BE2C (cell line): ENCODE data around the gene KIF25.

Source experiments
- DNase-seq: peaks from one replicate; pipeline ENCODE4 v3.0.0-alpha.2; 2020
- H3K27me3 ChIP-seq: fragments of 250-450 bp; sonication (Bioruptor Pico); 2 replicates; pipeline ENCODE4 v1.5.1; 2020; ENCODE audit warnings: mild to moderate bottlenecking
- H3K36me3 ChIP-seq: fragments of 250-450 bp; sonication (Bioruptor Pico); 2 replicates; pipeline ENCODE4 v1.5.1; 2020; ENCODE audit warnings: mild to moderate bottlenecking
- H3K4me1 ChIP-seq: fragments of 250-450 bp; sonication (Bioruptor Pico); 2 replicates; pipeline ENCODE4 v1.5.1; 2020
- H3K4me3 ChIP-seq: 2 replicates; pipeline ENCODE4 v1.5.1; 2011; ENCODE audit warnings: low read depth, low read length
- H3K9me3 ChIP-seq: fragments of 250-450 bp; sonication (Bioruptor Pico); 2 replicates; pipeline ENCODE4 v1.5.1; 2020
- TF ChIP-seq, protein P1 (sequence below): IDR thresholded peaks from 2 replicates; pipeline ENCODE4 v1.5.1; 2012; ENCODE audit warnings: mild to moderate bottlenecking, low read depth, low read length

The KIF25 gene

GRCh38 chr6:168040856-168041496 is 43.5 kb downstream of the KIF25 start:
- no peaks in the 10 kb centered on the region for H3K27me3 ChIP-seq
- no peak overlapping the region for H3K4me3 ChIP-seq
- DNase-seq: no peak
- H3K4me1 ChIP-seq: no peaks in the 10 kb centered on the region
- TF ChIP-seq, protein P1, sequence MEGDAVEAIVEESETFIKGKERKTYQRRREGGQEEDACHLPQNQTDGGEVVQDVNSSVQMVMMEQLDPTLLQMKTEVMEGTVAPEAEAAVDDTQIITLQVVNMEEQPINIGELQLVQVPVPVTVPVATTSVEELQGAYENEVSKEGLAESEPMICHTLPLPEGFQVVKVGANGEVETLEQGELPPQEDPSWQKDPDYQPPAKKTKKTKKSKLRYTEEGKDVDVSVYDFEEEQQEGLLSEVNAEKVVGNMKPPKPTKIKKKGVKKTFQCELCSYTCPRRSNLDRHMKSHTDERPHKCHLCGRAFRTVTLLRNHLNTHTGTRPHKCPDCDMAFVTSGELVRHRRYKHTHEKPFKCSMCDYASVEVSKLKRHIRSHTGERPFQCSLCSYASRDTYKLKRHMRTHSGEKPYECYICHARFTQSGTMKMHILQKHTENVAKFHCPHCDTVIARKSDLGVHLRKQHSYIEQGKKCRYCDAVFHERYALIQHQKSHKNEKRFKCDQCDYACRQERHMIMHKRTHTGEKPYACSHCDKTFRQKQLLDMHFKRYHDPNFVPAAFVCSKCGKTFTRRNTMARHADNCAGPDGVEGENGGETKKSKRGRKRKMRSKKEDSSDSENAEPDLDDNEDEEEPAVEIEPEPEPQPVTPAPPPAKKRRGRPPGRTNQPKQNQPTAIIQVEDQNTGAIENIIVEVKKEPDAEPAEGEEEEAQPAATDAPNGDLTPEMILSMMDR: no peak
- no peaks in the 10 kb centered on the region for H3K36me3 ChIP-seq
- peaks cover 10% of the 10 kb centered on the region for H3K9me3 ChIP-seq

DNA sequence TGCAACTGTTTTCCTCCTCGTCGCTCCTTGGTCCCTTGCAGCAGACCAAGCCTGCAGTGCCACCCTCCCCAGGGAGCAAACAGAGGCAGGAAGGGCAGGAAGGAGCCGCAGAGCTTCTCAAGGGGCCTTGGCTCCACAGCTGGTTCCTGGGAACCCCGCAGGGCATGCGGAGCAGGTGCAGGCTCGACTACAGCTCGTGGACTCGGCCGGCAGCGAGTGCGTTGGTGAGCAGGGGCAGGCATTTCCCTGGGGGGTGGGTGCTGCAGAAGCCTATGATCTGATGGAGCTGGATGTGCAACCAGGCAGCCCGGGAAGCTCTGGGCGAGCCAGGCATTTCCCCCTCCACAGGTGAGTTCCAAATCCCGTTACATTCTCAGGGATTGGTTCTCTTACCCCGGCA is 44.5 kb downstream of the KIF25 start:
- DNase-seq: no peak
- H3K4me1 ChIP-seq: no peaks in the 10 kb centered on the region
- no peak overlapping the region for H3K4me3 ChIP-seq
- TF ChIP-seq, protein P1: no peak
- H3K27me3 ChIP-seq: no peaks in the 10 kb centered on the region
- peaks cover 10% of the 10 kb centered on the region for H3K9me3 ChIP-seq
- H3K36me3 ChIP-seq: no peaks in the 10 kb centered on the region

DNA sequence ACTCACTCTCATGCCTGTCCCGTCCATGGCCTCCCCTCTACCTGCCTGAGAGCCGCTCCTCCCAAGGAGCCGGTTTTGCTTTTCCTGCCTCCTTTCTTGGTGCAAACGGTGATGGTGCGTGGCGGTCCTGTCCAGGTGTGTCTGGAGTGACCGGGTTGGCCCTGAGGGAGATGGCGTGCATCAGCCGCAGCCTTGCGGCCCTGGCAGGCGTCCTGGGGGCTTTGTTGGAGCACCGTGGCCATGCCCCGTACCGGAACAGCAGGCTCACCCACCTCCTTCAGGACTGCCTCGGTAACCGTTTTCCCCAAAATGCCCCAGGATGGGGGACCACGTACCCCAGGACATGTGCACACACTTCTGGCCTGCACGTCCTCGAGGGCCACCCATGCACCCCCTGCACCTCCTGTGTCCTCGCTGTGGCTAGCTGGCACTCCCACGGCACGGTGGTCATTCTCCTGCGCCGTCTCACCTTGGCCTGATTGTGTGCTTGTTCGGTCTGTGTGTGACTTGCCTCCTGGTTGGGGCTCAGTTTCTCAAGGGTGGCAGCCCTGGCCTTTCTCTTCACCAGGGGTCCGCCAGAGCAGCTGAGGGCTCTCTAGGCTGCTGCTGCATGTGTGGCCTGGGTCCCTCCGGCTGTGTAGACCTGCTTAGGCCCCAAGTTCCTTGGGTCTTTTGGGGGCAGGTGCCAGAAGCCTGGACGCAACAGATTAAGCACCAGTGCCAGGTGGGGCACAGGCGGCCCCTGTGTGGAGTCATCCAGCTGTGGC is 45.1 kb downstream of the KIF25 start:
- Histone ChIP-seq H3K36me3 (no peaks in the 10 kb centered on the region), H3K4me3 (no peak overlapping the region), H3K4me1 (no peaks in the 10 kb centered on the region), H3K27me3 (no peaks in the 10 kb centered on the region), H3K9me3 (peaks cover 10% of the 10 kb centered on the region)
- TF ChIP-seq, protein P1: no peak
- no peak for DNase-seq

GRCh38 chr6:168043193-168043847 is 45.8 kb downstream of the KIF25 start:
- no peaks in the 10 kb centered on the region for H3K36me3 ChIP-seq
- DNase-seq: no peak
- H3K9me3 ChIP-seq: peaks cover 10% of the 10 kb centered on the region
- H3K4me3 ChIP-seq: no peak overlapping the region
- TF ChIP-seq, protein P1: no peak
- no peaks in the 10 kb centered on the region for H3K27me3 ChIP-seq
- H3K4me1 ChIP-seq: no peaks in the 10 kb centered on the region

DNA sequence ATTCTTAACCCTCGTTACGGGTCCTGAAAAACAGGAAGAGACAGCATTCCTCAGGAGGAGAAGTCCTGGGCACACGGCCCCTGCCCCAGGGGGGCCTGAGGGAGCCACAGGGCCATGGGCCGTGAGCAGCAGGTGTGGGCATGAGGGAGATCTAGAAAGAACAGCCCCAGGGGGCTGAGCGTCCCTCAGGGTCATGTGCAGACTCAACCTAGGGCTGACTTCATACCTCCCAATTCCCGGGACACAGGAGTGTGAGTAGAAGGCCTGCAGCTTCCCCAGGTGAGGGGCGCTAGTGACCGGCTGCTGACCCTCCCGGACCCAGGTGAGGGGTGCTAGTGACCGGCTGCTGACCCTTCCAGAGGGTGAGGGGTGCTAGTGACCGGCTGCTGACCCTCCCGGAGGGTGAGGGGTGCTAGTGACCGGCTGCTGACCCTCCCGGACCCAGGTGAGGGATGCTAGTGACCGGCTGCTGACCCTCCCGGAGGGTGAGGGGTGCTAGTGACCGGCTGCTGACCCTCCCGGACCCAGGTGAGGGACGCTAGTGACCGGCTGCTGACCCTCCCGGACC is 46.5 kb downstream of the KIF25 start:
- no peak overlapping the region for H3K4me3 ChIP-seq
- TF ChIP-seq, protein P1: no peak
- no peaks in the 10 kb centered on the region for H3K27me3 ChIP-seq
- no peaks in the 10 kb centered on the region for H3K36me3 ChIP-seq
- H3K4me1 ChIP-seq: no peaks in the 10 kb centered on the region
- DNase-seq: no peak
- peaks cover 7% of the 10 kb centered on the region for H3K9me3 ChIP-seq
